HEK293 (cell line): Measurements from ENCODE around the gene AFG1L.

Experiments used
- CTCF ChIA-PET: fragments of 350-600 bp; formaldehyde crosslinking; extraction: SDS; loops from one replicate; lab custom pipeline; 2021; ENCODE audit warnings: antibody characterized with exemption; lab: Yijun Ruan, JAX
- POLR2A ChIA-PET: fragments of 300-600 bp; formaldehyde crosslinking; extraction: SDS; loops from one replicate; lab custom pipeline; 2020; ENCODE audit warnings: antibody characterized with exemption, inconsistent platforms; lab: Yijun Ruan, JAX
- H3K27ac ChIP-seq: fragments of 200-500 bp; sonication (Bioruptor generic); 2 replicates; pipeline ENCODE4 v1.5.1; 2014; ENCODE audit warnings: low read depth, low read length, control low read depth, inconsistent platforms; ENCODE audit errors: extremely low read depth
- H3K36me3 ChIP-seq, 2 experiments: fragments of 200-500 bp in 1 of 2; sonication (Bioruptor generic) in 1 of 2; 1 replicate in 1 of 2; 2 replicates in 1 of 2; pipeline ENCODE4 v1.5.1; 2014 to 2017; ENCODE audit warnings: inconsistent platforms in 2 of 2, low read length in 2 of 2; ENCODE audit not compliant: control insufficient read depth in 2 of 2, insufficient read depth in 1 of 2
- H3K4me1 ChIP-seq: fragments of 200-500 bp; sonication (Bioruptor generic); 2 replicates; pipeline ENCODE4 v1.5.1; 2014; ENCODE audit warnings: mild to moderate bottlenecking, low read length, inconsistent platforms; ENCODE audit not compliant: control insufficient read depth, insufficient read depth
- H3K4me3 ChIP-seq: 2 replicates; pipeline ENCODE4 v1.5.1; 2011; ENCODE audit warnings: low read depth, mild to moderate bottlenecking, control low read depth, low read length, moderate library complexity
- H3K9me3 ChIP-seq: fragments of 200-500 bp; sonication (Bioruptor generic); 2 replicates; pipeline ENCODE4 v1.5.1; 2014; ENCODE audit warnings: low read depth, low read length, inconsistent platforms; ENCODE audit not compliant: control insufficient read depth, insufficient read depth
- FEZF1 ChIP-seq: fragments of 450-650 bp; formaldehyde crosslinking; IDR thresholded peaks from 2 replicates; pipeline ENCODE4 v1.5.1; 2016; ENCODE audit warnings: missing biosample characterization, missing genetic modification characterization
- HOXA7 ChIP-seq: sonication (generic); formaldehyde crosslinking; IDR thresholded peaks from 2 replicates; pipeline ENCODE4 v1.8.1; 2022; ENCODE audit warnings: missing genetic modification reagents, borderline replicate concordance
- OSR2 ChIP-seq: fragments of 450-650 bp; formaldehyde crosslinking; IDR thresholded peaks from 2 replicates; pipeline ENCODE4 v1.5.1; 2016; ENCODE audit warnings: missing biosample characterization, missing genetic modification characterization
- ZEB2 ChIP-seq: fragments of 450-650 bp; formaldehyde crosslinking; IDR thresholded peaks from 2 replicates; pipeline ENCODE4 v1.5.1; 2016; ENCODE audit warnings: missing biosample characterization, missing genetic modification characterization
- ZFP41 ChIP-seq: fragments of 450-650 bp; formaldehyde crosslinking; IDR thresholded peaks from 2 replicates; pipeline ENCODE4 v1.5.1; 2016; ENCODE audit warnings: missing biosample characterization, missing genetic modification characterization, borderline replicate concordance
- ZNF146 ChIP-seq: fragments of 450-650 bp; formaldehyde crosslinking; IDR thresholded peaks from 2 replicates; pipeline ENCODE4 v1.5.1; 2016; ENCODE audit warnings: missing biosample characterization, missing genetic modification characterization
- ZNF184 ChIP-seq: fragments of 450-650 bp; IDR thresholded peaks from 2 replicates; pipeline ENCODE4 v1.5.1; 2018; ENCODE audit warnings: missing biosample characterization, mild to moderate bottlenecking, missing genetic modification characterization
- ZNF26 ChIP-seq: fragments of 450-650 bp; formaldehyde crosslinking; IDR thresholded peaks from 2 replicates; pipeline ENCODE4 v1.5.1; 2016; ENCODE audit warnings: missing biosample characterization, missing genetic modification characterization
- ZNF362 ChIP-seq: fragments of 450-650 bp; formaldehyde crosslinking; IDR thresholded peaks from 2 replicates; pipeline ENCODE4 v1.5.1; 2016; ENCODE audit warnings: missing biosample characterization, missing genetic modification characterization
- ZNF366 ChIP-seq: fragments of 450-650 bp; formaldehyde crosslinking; conservative IDR thresholded peaks from 2 replicates; pipeline ENCODE4 v1.5.1; 2016; ENCODE audit warnings: missing biosample characterization, missing genetic modification characterization
- ZNF555 ChIP-seq: fragments of 450-650 bp; formaldehyde crosslinking; conservative IDR thresholded peaks from 2 replicates; pipeline ENCODE4 v1.5.1; 2017; ENCODE audit warnings: missing biosample characterization, mild to moderate bottlenecking, missing genetic modification characterization, inconsistent platforms
- ZNF785 ChIP-seq: fragments of 450-650 bp; formaldehyde crosslinking; IDR thresholded peaks from 2 replicates; pipeline ENCODE4 v1.5.1; 2016; ENCODE audit warnings: missing biosample characterization, missing genetic modification characterization

The AFG1L gene

GRCh38 chr6:108252055-108252454 is 42.8 kb upstream of the AFG1L start:
- peaks cover 8 to 13% of the 10 kb centered on the region in 2 experiments; a peak in 2 of 3 replicates for H3K36me3 ChIP-seq
- POLR2A ChIA-PET, result interaction anchor here (1.5 kb wide), 1 partner anchor 9 kb away, joined by 3 read pairs; the partner anchor contains the start of gene SNX3
- no peak for TF ChIP-seq ZEB2
- no peak for TF ChIP-seq ZNF26 (tag by site-specific recombination)
- TF ChIP-seq FEZF1 (tag by site-specific recombination), result no peak
- TF ChIP-seq ZNF362 (tag by site-specific recombination), result no peak
- no peak for TF ChIP-seq ZNF785
- TF ChIP-seq ZFP41, result no peak
- TF ChIP-seq, all 188 proteins: peak for 0
- CTCF ChIA-PET, result interaction anchor here (0.6 to 1.9 kb wide), 7 partner anchors 8 to 241 kb away, joined by 3 to 9 read pairs (median 4); no protein-coding TSS in a partner anchor
- H3K4me3 ChIP-seq, result no peak overlapping the region
- no peak overlapping the region for H3K27ac ChIP-seq
- no peaks in the 10 kb centered on the region for H3K9me3 ChIP-seq
- H3K4me1 ChIP-seq, result no peaks in the 10 kb centered on the region

- Histone ChIP-seq H3K4me3 (no peak overlapping the region), H3K4me1 (no peaks in the 10 kb centered on the region), H3K27ac (no peak overlapping the region), H3K9me3 (no peaks in the 10 kb centered on the region), H3K36me3 (peaks cover 8 to 12% of the 10 kb centered on the region in 2 experiments; a peak in 2 of 3 replicates)
- POLR2A ChIA-PET, result interaction anchor here (0.7 kb wide), 1 partner anchor 51 kb away, joined by 7 read pairs; no protein-coding TSS in a partner anchor
- CTCF ChIA-PET, result interaction anchor here (0.5 to 1.3 kb wide), 4 partner anchors 87 to 1143 kb away, joined by 3 to 4 read pairs (median 3); partner anchors contain the start of gene NR2E1
- TF ChIP-seq OSR2 (tag by site-specific recombination), result no peak
- TF ChIP-seq ZNF555 (tag by site-specific recombination), result no peak
- no peak for TF ChIP-seq ZNF366 (tag by site-specific recombination)
- TF ChIP-seq ZNF362 (tag by site-specific recombination), result 0 out of 2 replicates have a peak, but pooled peaks have one; percentile 10
Observed at GRCh38 chr6:108253241-108253640, 41.6 kb upstream of the AFG1L start.

- no peak overlapping the region for H3K27ac ChIP-seq
- no peak overlapping the region for H3K4me3 ChIP-seq
- 0 out of 2 replicates have a peak, but pooled peaks cover 2% of the 10 kb centered on the region for H3K4me1 ChIP-seq
- peaks cover 10 to 16% of the 10 kb centered on the region in 2 experiments; a peak in 2 of 3 replicates for H3K36me3 ChIP-seq
- ChIA-PET POLR2A (no interaction called here), CTCF (interaction anchor here (0.6 to 2.0 kb wide), 3 partner anchors 48 to 238 kb away, joined by 3 to 12 read pairs (median 3); no protein-coding TSS in a partner anchor)
- no peaks in the 10 kb centered on the region for H3K9me3 ChIP-seq
- TF ChIP-seq HOXA7 (no peak), ZNF146 (tag by site-specific recombination) (no peak), ZNF184 (no peak)
Observed at GRCh38 chr6:108254433-108255410, 40.1 kb upstream of the AFG1L start.
